ENCODE data around the gene FALEC. TPM values are rescaled to one million over a fixed set of nuclear protein-coding genes. Genes with fewer than 3 reads are reported as not detected.

Gene FALEC
- total and polyA plus RNA-seq, 9 of the 15 experiments (the other 6 are each of a cell fraction or from before 2014, with no cell fraction given) = 0.15 to 1.8 (median 0.53) TPM; not detected in 5

- TF ChIP-seq ZBTB11 (CRISPR knock-in tag; IDR thresholded peaks at IDR 0.05) (peak in 2 of 3 experiments; percentile 58 to 60; a peak in 2 of 6 replicates), POLR2H (tag; IDR thresholded peaks at IDR 0.05; ENCODE audit: low read depth) (peak; percentile 39; the same call in 1 of the 2 replicates), FOXO4 (CRISPR knock-in tag; IDR thresholded peaks at IDR 0.05) (no peak), ZNF79 (CRISPR knock-in tag; IDR thresholded peaks at IDR 0.05; ENCODE audit: low read depth) (no peak), TCF7 (IDR thresholded peaks at IDR 0.05; ENCODE audit: borderline replicate concordance) (peak; percentile 98), ZNF57 (CRISPR knock-in tag; IDR thresholded peaks at IDR 0.05) (no peak), ELF4 (CRISPR knock-in tag; IDR thresholded peaks at IDR 0.05) (no peak), KLF13 (tag; IDR thresholded peaks at IDR 0.05; ENCODE audit: borderline replicate concordance, low read depth) (0 out of 2 replicates have a peak, but pooled peaks have one; percentile 26), ESRRB (CRISPR knock-in tag; IDR thresholded peaks at IDR 0.05; ENCODE audit: borderline replicate concordance) (no peak), ZNF586 (CRISPR knock-in tag; conservative IDR thresholded peaks at IDR 0.05) (no peak), PML (IDR thresholded peaks at IDR 0.05; ENCODE audit: low read length) (peak; percentile 46; the same call in 1 of the 2 replicates), ZNF146 (CRISPR knock-in tag; IDR thresholded peaks at IDR 0.05; ENCODE audit: unreplicated experiment) (no peak), ZFP91 (CRISPR knock-in tag; IDR thresholded peaks at IDR 0.05) (no peak), ZBTB8A (IDR thresholded peaks at IDR 0.05; ENCODE audit: partially characterized antibody) (no peak)
Measured at GRCh38 chr1:150515328-150516049, at the start of gene FALEC (continued).

Measured in K562 (cell line).